IMR-90 (cell line): ENCODE data around the gene DNAH5. TPM values are rescaled to one million over a fixed set of nuclear protein-coding genes. Genes with fewer than 3 reads are reported as not detected.

ENCODE experiments used
- ATAC-seq: fragments of 200-7000 bp; cut with Tn5 transposase; 2 replicates; pipeline ENCODE4 v1.9.1; 2020; ENCODE audit warnings: low read depth, mild to moderate bottlenecking, moderate library complexity
- BruUV-seq: library from RNA; stranded (reverse); fragments of 400-500 nt; replicated peaks from 2 replicates; lab custom pipeline; 2021; lab: Mats Ljungman, UMichigan
- CTCF ChIA-PET: fragments of 300-600 bp; formaldehyde crosslinking; extraction: SDS; loops from one replicate; lab custom pipeline; 2021; ENCODE audit warnings: antibody characterized with exemption; lab: Yijun Ruan, JAX
- POLR2A ChIA-PET: fragments of 300-600 bp; sonication (Branson Sonifier 250); formaldehyde crosslinking; loops from one replicate; lab custom pipeline; 2022; ENCODE audit warnings: antibody characterized with exemption; ENCODE audit not compliant: unreplicated experiment; lab: Charles Lee
- DNase-seq: peaks from one replicate; pipeline ENCODE4 v3.0.0; 2013
- H2AFZ ChIP-seq: replicated peaks from 2 replicates; pipeline ENCODE3; 2013; ENCODE audit warnings: low read length, mild to moderate bottlenecking; ENCODE audit not compliant: poor library complexity
- H2AK5ac ChIP-seq: 2 replicates; pipeline ENCODE4 v1.6.1; 2013; ENCODE audit warnings: low read depth, low read length, inconsistent platforms
- H2AK9ac ChIP-seq: replicated peaks from 2 replicates; pipeline ENCODE3; 2013; ENCODE audit warnings: mild to moderate bottlenecking, low read depth, low read length, moderate library complexity; ENCODE audit not compliant: poor library complexity
- H2BK120ac ChIP-seq: 2 replicates; pipeline ENCODE4 v1.6.1; 2013; ENCODE audit warnings: low read depth, low read length, inconsistent platforms
- H2BK15ac ChIP-seq: 3 replicates; pipeline ENCODE4 v1.6.1; 2013; ENCODE audit warnings: low read depth, low read length, inconsistent platforms
- H2BK20ac ChIP-seq: 2 replicates; pipeline ENCODE4 v1.6.1; 2013; ENCODE audit warnings: low read depth, mild to moderate bottlenecking, inconsistent platforms, low read length, moderate library complexity
- H2BK5ac ChIP-seq: 2 replicates; pipeline ENCODE4 v1.6.1; 2013; ENCODE audit warnings: mild to moderate bottlenecking, low read depth, low read length, inconsistent platforms; ENCODE audit not compliant: poor library complexity, severe bottlenecking
- H3K14ac ChIP-seq: replicated peaks from 2 replicates; pipeline ENCODE4 v1.6.1; 2013; ENCODE audit warnings: low read depth, low read length, inconsistent platforms
- H3K18ac ChIP-seq: 2 replicates; pipeline ENCODE4 v1.6.1; 2013; ENCODE audit warnings: low read depth, low read length, control low read depth
- H3K23ac ChIP-seq: 2 replicates; pipeline ENCODE4 v1.6.1; 2013; ENCODE audit warnings: low read depth, low read length, inconsistent platforms
- H3K27ac ChIP-seq: 2 replicates; pipeline ENCODE4 v1.5.1; 2013; ENCODE audit warnings: mild to moderate bottlenecking, control low read depth, low read length; ENCODE audit not compliant: insufficient read depth
- H3K27me3 ChIP-seq: 2 replicates; pipeline ENCODE4 v1.6.1; 2013; ENCODE audit warnings: low read length; ENCODE audit not compliant: control insufficient read depth, insufficient read depth
- H3K36me3 ChIP-seq: 2 replicates; pipeline ENCODE4 v1.6.1; 2013; ENCODE audit warnings: low read length, mixed read lengths; ENCODE audit not compliant: control insufficient read depth, insufficient read depth
- H3K4ac ChIP-seq: 2 replicates; pipeline ENCODE4 v1.6.1; 2013; ENCODE audit warnings: low read depth, low read length, inconsistent platforms
- H3K4me1 ChIP-seq: 2 replicates; pipeline ENCODE4 v1.6.1; 2013; ENCODE audit warnings: low read length, mixed read lengths; ENCODE audit not compliant: control insufficient read depth, insufficient read depth
- H3K4me2 ChIP-seq: 2 replicates; pipeline ENCODE4 v1.6.1; 2013; ENCODE audit warnings: low read depth, mild to moderate bottlenecking, control low read depth, low read length, moderate library complexity
- H3K4me3 ChIP-seq: 2 replicates; pipeline ENCODE4 v1.5.1; 2013; ENCODE audit warnings: low read depth, mild to moderate bottlenecking, control low read depth, low read length, moderate library complexity; ENCODE audit not compliant: insufficient read depth
- H3K56ac ChIP-seq: 2 replicates; pipeline ENCODE4 v1.6.1; 2013; ENCODE audit warnings: low read length, inconsistent platforms; ENCODE audit not compliant: insufficient read depth; ENCODE audit errors: extremely low read depth
- H3K79me1 ChIP-seq, 2 experiments: 2 replicates each; pipeline ENCODE4 v1.6.1; 2013; ENCODE audit warnings: low read length in 2 of 2, inconsistent platforms in 1 of 2, low read depth in 1 of 2
- H3K9ac ChIP-seq: 2 replicates; pipeline ENCODE4 v1.6.1; 2013; ENCODE audit warnings: low read depth, low read length, control low read depth
- H3K9me1 ChIP-seq: 2 replicates; pipeline ENCODE4 v1.6.1; 2013; ENCODE audit warnings: low read length, inconsistent platforms; ENCODE audit not compliant: insufficient read depth
- H3K9me3 ChIP-seq: 2 replicates; pipeline ENCODE4 v1.6.1; 2013; ENCODE audit warnings: low read length; ENCODE audit not compliant: control insufficient read depth, insufficient read depth
- H4K20me1 ChIP-seq: 2 replicates; pipeline ENCODE4 v1.6.1; 2013; ENCODE audit warnings: low read length, inconsistent platforms; ENCODE audit not compliant: insufficient read depth
- H4K5ac ChIP-seq: 2 replicates; pipeline ENCODE4 v1.6.1; 2013; ENCODE audit warnings: mild to moderate bottlenecking, low read depth, low read length, control low read depth
- H4K8ac ChIP-seq, 2 experiments: 2 replicates each; pipeline ENCODE4 v1.6.1; 2013; ENCODE audit warnings: low read depth in 2 of 2, low read length in 2 of 2, control low read depth in 1 of 2, inconsistent platforms in 1 of 2
- H4K91ac ChIP-seq: 2 replicates; pipeline ENCODE4 v1.6.1; 2013; ENCODE audit warnings: low read depth, low read length, inconsistent platforms; ENCODE audit not compliant: insufficient read depth
- BHLHE40 ChIP-seq: fragments of 150-350 bp; IDR thresholded peaks from 2 replicates; pipeline ENCODE4 v1.6.1; 2016; ENCODE audit warnings: mild to moderate bottlenecking, low read depth, low read length
- CEBPB ChIP-seq: IDR thresholded peaks from 2 replicates; pipeline ENCODE4 v1.6.1; 2012; ENCODE audit warnings: low read depth, low read length, improper control_type of control experiment
- CHD1 ChIP-seq: IDR thresholded peaks from 2 replicates; pipeline ENCODE4 v1.6.1; 2012; ENCODE audit warnings: low read depth, low read length, improper control_type of control experiment
- CTCF ChIP-seq: conservative IDR thresholded peaks from 2 replicates; pipeline ENCODE4 v1.5.1; 2012; ENCODE audit warnings: mild to moderate bottlenecking, low read depth, low read length, improper control_type of control experiment
- ELK1 ChIP-seq: fragments of 150-350 bp; IDR thresholded peaks from 2 replicates; pipeline ENCODE4 v1.6.1; 2016; ENCODE audit warnings: low read depth, mild to moderate bottlenecking, low read length, moderate library complexity, borderline replicate concordance
- FOS ChIP-seq: fragments of 150-350 bp; IDR thresholded peaks from 2 replicates; pipeline ENCODE4 v1.6.1; 2016; ENCODE audit warnings: low read depth, low read length
- MAFK ChIP-seq: IDR thresholded peaks from 2 replicates; pipeline ENCODE4 v1.6.1; 2012; ENCODE audit warnings: low read depth, low read length, improper control_type of control experiment
- MAZ ChIP-seq: IDR thresholded peaks from 2 replicates; pipeline ENCODE4 v1.6.1; 2012; ENCODE audit warnings: low read depth, mild to moderate bottlenecking, low read length, improper control_type of control experiment, moderate library complexity, borderline replicate concordance
- MXI1 ChIP-seq: IDR thresholded peaks from 2 replicates; pipeline ENCODE4 v1.6.1; 2012; ENCODE audit warnings: low read depth, mild to moderate bottlenecking, low read length, moderate library complexity, borderline replicate concordance
- NFE2L2 ChIP-seq: fragments of 150-350 bp; IDR thresholded peaks from 2 replicates; pipeline ENCODE4 v1.6.1; 2016; ENCODE audit warnings: low read depth, mild to moderate bottlenecking, low read length
- POLR2A ChIP-seq: IDR thresholded peaks from 2 replicates; pipeline ENCODE4 v1.6.1; 2012; ENCODE audit warnings: mild to moderate bottlenecking, low read depth, low read length
- RAD21 ChIP-seq: IDR thresholded peaks from 2 replicates; pipeline ENCODE4 v1.6.1; 2012; ENCODE audit warnings: low read length, improper control_type of control experiment
- RCOR1 ChIP-seq: IDR thresholded peaks from 2 replicates; pipeline ENCODE4 v1.6.1; 2012; ENCODE audit warnings: mild to moderate bottlenecking, low read length, improper control_type of control experiment; ENCODE audit not compliant: insufficient replicate concordance
- RFX5 ChIP-seq: IDR thresholded peaks from 2 replicates; pipeline ENCODE4 v1.8.0; 2012; ENCODE audit warnings: low read depth, mild to moderate bottlenecking, low read length, moderate library complexity
- SMC3 ChIP-seq: fragments of 150-350 bp; IDR thresholded peaks from 2 replicates; pipeline ENCODE4 v1.6.1; 2016; ENCODE audit warnings: low read depth, mild to moderate bottlenecking, antibody characterized with exemption, low read length, moderate library complexity
- USF2 ChIP-seq: fragments of 150-350 bp; IDR thresholded peaks from 2 replicates; pipeline ENCODE4 v1.6.1; 2017; ENCODE audit warnings: mild to moderate bottlenecking, antibody characterized with exemption, low read length, low read depth
- WGBS, 2 experiments: methylation state at CpG; one replicate each; pipeline versions ENCODE4 v1.1.5 to v1.1.7; 2013; ENCODE audit warnings: missing lambda C conversion rate in 2 of 2; ENCODE audit not compliant: insufficient read length in 1 of 2; ENCODE audit errors: extremely low coverage in 2 of 2; 5-methylcytosine and 5-hydroxymethylcytosine counted together
- dilution Hi-C: fragments of 300-500 bp; cut with HindIII; formaldehyde crosslinking; loops from one replicate; pipeline ENCODE4 v1.14.3; 2018; ENCODE audit warnings: low sequenced_read_pairs; ENCODE audit not compliant: unreplicated experiment
- in situ Hi-C: fragments of 300-500 bp; cut with MboI; formaldehyde crosslinking; loops from 3 replicates; pipeline ENCODE4 v1.14.3; 2019; ENCODE audit warnings: low sequenced_read_pairs, inconsistent platforms, mixed read lengths
- intact Hi-C: fragments of 100-400 bp; cut with micrococcal nuclease; formaldehyde crosslinking; loops from 2 replicates; pipeline ENCODE4 v1.10.0; 2022
- polyA plus RNA-seq, 3 experiments: library from polyadenylated mRNA; depleted of rRNA; stranded (reverse); fragments of >200 nt; gene quantifications; 2 replicates each; pipeline ENCODE4 v1.2.3, GENCODE V29; 2012; ENCODE audit warnings: low replicate concordance in 1 of 3
- total RNA-seq: library from RNA; depleted of rRNA; stranded (reverse); fragments of >200 nt; gene quantifications from 2 replicates; pipeline ENCODE4 v1.2.3, GENCODE V29; 2012

The DNAH5 gene
- total and polyA plus RNA-seq, 2 of the 4 experiments (the other 2 are of a cell fraction), result 1.9 to 4.3 TPM

- Histone ChIP-seq H2AFZ (no peak overlapping the region), H4K5ac (no peak overlapping the region), H3K14ac (no peak overlapping the region), H3K4me1 (no peaks in the 10 kb centered on the region), H3K9me3 (0 out of 2 replicates have a peak, but pooled peaks cover 6% of the 10 kb centered on the region), H4K20me1 (no peaks in the 10 kb centered on the region), H2AK9ac (no peak overlapping the region), H3K27me3 (no peaks in the 10 kb centered on the region), H2BK15ac (no peak overlapping the region), H3K23ac (no peak overlapping the region), H3K4ac (no peak overlapping the region), H2AK5ac (no peak overlapping the region), H3K79me1 (no peaks in the 10 kb centered on the region), H3K36me3 (peaks cover 13% of the 10 kb centered on the region), H4K8ac (no peak overlapping the region), H3K27ac (no peak overlapping the region), H3K4me2 (no peak overlapping the region), H2BK5ac (no peak overlapping the region), H3K9ac (no peak overlapping the region), H2BK20ac (no peak overlapping the region), H3K18ac (no peak overlapping the region), H3K9me1 (no peaks in the 10 kb centered on the region; the same call in 1 of the 2 replicates), H3K56ac (no peak overlapping the region), H3K4me3 (no peak overlapping the region), H2BK120ac (no peak overlapping the region), H4K91ac (no peak overlapping the region)
- dilution Hi-C loops, result no loop called here
- ChIA-PET CTCF (interaction anchor here (0.6 kb wide), 1 partner anchor 83 kb away, joined by 3 read pairs; no protein-coding TSS in a partner anchor), POLR2A (no interaction called here)
- DNase-seq, result no peak
- no peak for ATAC-seq
- BruUV-seq, result no TSS peak
- 50% methylated on average over 2 of the region's 4 CpGs; no CpG with 5 or more reads in 1 of the 2 experiments for WGBS, 2 experiments
- intact Hi-C loops, result no loop called here
- TF ChIP-seq MAZ, result no peak
- TF ChIP-seq BHLHE40, result no peak
- no peak for TF ChIP-seq FOS
- TF ChIP-seq CTCF, result no peak
- no peak for TF ChIP-seq CHD1
- TF ChIP-seq ELK1, result no peak
- no peak for TF ChIP-seq RFX5
- no peak for TF ChIP-seq POLR2A
- no peak for TF ChIP-seq NFE2L2
- TF ChIP-seq MAFK, result no peak
- TF ChIP-seq SMC3, result no peak
- TF ChIP-seq RAD21, result no peak
- no peak for TF ChIP-seq CEBPB
- TF ChIP-seq USF2, result no peak
- TF ChIP-seq MXI1, result no peak
- no peak for TF ChIP-seq RCOR1
- in situ Hi-C loops, result no loop called here
Measured at GRCh38 chr5:13878357-13878756, 66.1 kb downstream of the DNAH5 start.
